ENCODE data around the gene TLCD3A.

- TF ChIP-seq EP300 (IDR thresholded peaks at IDR 0.05; ENCODE audit: borderline replicate concordance in 1 of 2, low read depth in 1 of 2, low read length in 1 of 2) (no peak), GATA2 (CRISPR knock-in tag; IDR thresholded peaks at IDR 0.05) (no peak), TAF1 (IDR thresholded peaks at IDR 0.05; ENCODE audit: borderline replicate concordance, low read depth, low read length) (no peak), SMC3 (IDR thresholded peaks at IDR 0.05; ENCODE audit: low read depth, low read length) (no peak), SIN3A (IDR thresholded peaks at IDR 0.05; ENCODE audit: borderline replicate concordance, low read depth, low read length) (no peak), YY1 (IDR thresholded peaks at IDR 0.05; ENCODE audit: low read depth) (no peak), FOXJ3 (CRISPR knock-in tag; IDR thresholded peaks at IDR 0.05) (no peak)
- TF ChIP-seq, protein P1, sequence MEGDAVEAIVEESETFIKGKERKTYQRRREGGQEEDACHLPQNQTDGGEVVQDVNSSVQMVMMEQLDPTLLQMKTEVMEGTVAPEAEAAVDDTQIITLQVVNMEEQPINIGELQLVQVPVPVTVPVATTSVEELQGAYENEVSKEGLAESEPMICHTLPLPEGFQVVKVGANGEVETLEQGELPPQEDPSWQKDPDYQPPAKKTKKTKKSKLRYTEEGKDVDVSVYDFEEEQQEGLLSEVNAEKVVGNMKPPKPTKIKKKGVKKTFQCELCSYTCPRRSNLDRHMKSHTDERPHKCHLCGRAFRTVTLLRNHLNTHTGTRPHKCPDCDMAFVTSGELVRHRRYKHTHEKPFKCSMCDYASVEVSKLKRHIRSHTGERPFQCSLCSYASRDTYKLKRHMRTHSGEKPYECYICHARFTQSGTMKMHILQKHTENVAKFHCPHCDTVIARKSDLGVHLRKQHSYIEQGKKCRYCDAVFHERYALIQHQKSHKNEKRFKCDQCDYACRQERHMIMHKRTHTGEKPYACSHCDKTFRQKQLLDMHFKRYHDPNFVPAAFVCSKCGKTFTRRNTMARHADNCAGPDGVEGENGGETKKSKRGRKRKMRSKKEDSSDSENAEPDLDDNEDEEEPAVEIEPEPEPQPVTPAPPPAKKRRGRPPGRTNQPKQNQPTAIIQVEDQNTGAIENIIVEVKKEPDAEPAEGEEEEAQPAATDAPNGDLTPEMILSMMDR (IDR thresholded peaks at IDR 0.05) = no peak
- TF ChIP-seq, protein P2, sequence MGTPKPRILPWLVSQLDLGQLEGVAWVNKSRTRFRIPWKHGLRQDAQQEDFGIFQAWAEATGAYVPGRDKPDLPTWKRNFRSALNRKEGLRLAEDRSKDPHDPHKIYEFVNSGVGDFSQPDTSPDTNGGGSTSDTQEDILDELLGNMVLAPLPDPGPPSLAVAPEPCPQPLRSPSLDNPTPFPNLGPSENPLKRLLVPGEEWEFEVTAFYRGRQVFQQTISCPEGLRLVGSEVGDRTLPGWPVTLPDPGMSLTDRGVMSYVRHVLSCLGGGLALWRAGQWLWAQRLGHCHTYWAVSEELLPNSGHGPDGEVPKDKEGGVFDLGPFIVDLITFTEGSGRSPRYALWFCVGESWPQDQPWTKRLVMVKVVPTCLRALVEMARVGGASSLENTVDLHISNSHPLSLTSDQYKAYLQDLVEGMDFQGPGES (IDR thresholded peaks at IDR 0.05; ENCODE audit: low read depth, low read length) = no peak
- TF ChIP-seq, protein P3, sequence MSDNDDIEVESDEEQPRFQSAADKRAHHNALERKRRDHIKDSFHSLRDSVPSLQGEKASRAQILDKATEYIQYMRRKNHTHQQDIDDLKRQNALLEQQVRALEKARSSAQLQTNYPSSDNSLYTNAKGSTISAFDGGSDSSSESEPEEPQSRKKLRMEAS (IDR thresholded peaks at IDR 0.05; ENCODE audit: low read depth) = no peak
- TF ChIP-seq, protein P4, sequence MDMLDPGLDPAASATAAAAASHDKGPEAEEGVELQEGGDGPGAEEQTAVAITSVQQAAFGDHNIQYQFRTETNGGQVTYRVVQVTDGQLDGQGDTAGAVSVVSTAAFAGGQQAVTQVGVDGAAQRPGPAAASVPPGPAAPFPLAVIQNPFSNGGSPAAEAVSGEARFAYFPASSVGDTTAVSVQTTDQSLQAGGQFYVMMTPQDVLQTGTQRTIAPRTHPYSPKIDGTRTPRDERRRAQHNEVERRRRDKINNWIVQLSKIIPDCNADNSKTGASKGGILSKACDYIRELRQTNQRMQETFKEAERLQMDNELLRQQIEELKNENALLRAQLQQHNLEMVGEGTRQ (IDR thresholded peaks at IDR 0.05; ENCODE audit: borderline replicate concordance, low read depth, low read length) = no peak
- TF ChIP-seq, protein P5, sequence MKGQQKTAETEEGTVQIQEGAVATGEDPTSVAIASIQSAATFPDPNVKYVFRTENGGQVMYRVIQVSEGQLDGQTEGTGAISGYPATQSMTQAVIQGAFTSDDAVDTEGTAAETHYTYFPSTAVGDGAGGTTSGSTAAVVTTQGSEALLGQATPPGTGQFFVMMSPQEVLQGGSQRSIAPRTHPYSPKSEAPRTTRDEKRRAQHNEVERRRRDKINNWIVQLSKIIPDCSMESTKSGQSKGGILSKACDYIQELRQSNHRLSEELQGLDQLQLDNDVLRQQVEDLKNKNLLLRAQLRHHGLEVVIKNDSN (IDR thresholded peaks at IDR 0.05; ENCODE audit: borderline replicate concordance, low read depth) = no peak
These were observed 55.3 kb downstream of the TLCD3A start for GRCh38 chr17:787641-788221.
